22Rv1 (cell line): ENCODE measurements around the gene MAGED2.

Experiments used
- ZFX ChIP-seq: fragments of 450-650 bp; IDR thresholded peaks from 2 replicates; pipeline ENCODE4 v1.6.1; 2017; ENCODE audit warnings: antibody characterized with exemption, borderline replicate concordance
- TF ChIP-seq, protein P1 (sequence below): fragments of 450-650 bp; IDR thresholded peaks from 2 replicates; pipeline ENCODE4 v1.5.1; 2017; ENCODE audit warnings: mild to moderate bottlenecking

GRCh38 chrX:54826598-54826997, 19.1 kb downstream of the MAGED2 start:
- TF ChIP-seq, protein P1, sequence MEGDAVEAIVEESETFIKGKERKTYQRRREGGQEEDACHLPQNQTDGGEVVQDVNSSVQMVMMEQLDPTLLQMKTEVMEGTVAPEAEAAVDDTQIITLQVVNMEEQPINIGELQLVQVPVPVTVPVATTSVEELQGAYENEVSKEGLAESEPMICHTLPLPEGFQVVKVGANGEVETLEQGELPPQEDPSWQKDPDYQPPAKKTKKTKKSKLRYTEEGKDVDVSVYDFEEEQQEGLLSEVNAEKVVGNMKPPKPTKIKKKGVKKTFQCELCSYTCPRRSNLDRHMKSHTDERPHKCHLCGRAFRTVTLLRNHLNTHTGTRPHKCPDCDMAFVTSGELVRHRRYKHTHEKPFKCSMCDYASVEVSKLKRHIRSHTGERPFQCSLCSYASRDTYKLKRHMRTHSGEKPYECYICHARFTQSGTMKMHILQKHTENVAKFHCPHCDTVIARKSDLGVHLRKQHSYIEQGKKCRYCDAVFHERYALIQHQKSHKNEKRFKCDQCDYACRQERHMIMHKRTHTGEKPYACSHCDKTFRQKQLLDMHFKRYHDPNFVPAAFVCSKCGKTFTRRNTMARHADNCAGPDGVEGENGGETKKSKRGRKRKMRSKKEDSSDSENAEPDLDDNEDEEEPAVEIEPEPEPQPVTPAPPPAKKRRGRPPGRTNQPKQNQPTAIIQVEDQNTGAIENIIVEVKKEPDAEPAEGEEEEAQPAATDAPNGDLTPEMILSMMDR, result no peak
- no peak for TF ChIP-seq ZFX
